ELR (cell line): ENCODE data around the gene HTR1B.

Source experiments
- DNase-seq: peaks from one replicate; pipeline ENCODE4 v3.0.0-alpha.2; 2015; ENCODE audit warnings: low read depth

Gene HTR1B, protein sequence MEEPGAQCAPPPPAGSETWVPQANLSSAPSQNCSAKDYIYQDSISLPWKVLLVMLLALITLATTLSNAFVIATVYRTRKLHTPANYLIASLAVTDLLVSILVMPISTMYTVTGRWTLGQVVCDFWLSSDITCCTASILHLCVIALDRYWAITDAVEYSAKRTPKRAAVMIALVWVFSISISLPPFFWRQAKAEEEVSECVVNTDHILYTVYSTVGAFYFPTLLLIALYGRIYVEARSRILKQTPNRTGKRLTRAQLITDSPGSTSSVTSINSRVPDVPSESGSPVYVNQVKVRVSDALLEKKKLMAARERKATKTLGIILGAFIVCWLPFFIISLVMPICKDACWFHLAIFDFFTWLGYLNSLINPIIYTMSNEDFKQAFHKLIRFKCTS

DNA sequence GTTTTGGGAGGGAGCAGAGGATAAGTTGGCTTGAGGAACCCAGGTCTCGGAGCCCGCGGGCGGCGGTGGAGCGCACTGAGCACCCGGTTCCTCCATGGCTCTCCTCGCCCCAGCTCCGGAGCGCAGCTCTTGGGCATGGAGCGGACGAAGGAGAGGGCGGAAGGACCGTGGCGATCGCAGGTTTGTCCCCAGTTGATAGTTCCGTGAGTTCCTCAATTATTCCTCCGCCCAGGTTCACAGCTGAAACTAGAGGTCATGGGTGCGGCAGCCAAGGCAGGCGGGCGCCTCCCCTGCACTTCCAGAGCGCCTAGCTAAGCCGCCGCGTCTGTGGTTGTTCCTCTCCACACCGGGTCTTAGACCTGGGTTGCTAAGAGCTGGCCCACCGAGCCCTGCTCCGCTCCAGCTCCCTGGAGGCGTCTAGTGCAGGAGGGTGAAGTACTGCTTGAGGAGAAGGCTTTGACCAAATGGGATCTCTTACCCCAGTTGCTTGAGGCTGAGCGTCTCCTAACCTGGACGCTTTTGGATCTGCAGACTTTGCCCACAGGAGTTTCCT lies at the start of gene HTR1B:
TSS of gene HTR1B (minus strand) at position 184 of the 553 bp plus-strand sequence. CDS start at position 96, 88 bp downstream.
- DNase-seq: peak; percentile 39

DNA sequence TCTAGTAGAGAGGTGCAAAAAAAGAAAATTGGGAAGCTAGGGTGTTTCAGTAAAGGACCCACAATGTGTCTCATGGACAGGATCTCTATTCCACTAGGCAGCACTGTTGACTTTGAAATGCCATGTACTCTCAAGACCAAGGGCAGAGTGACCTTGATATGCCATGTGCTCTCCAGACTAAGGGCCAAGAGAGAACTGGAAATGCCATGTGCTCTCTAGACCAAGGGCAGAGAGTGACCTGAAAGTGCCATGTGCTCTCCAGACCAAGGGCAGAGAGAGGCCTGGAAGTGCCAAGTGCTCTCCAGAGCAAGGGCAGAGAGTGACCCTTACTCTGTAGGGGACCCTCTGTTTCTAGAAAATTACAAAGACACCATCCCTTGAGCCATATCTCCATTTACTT lies 49.3 kb upstream of the HTR1B start:
- DNase-seq: no peak

DNA sequence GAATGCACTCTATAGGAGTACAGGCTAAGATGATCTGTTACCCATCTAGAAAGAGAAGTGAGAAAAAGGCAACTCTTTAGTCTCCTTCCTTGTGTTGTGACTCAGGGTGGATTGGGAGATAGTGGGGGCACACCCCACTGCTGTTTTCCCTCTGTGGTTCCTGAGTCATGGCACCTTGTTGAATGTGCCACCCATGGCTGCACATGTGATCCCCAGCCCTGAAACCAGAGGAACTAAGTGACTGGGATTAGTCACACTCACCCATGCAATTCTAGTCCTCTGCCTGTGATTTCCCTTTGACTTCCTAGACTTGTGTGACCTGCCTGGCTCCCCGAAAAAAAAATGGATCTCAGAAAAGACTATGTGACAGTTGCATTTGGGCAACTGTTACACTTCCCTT lies 48.6 kb upstream of the HTR1B start:
- no peak for DNase-seq

DNA sequence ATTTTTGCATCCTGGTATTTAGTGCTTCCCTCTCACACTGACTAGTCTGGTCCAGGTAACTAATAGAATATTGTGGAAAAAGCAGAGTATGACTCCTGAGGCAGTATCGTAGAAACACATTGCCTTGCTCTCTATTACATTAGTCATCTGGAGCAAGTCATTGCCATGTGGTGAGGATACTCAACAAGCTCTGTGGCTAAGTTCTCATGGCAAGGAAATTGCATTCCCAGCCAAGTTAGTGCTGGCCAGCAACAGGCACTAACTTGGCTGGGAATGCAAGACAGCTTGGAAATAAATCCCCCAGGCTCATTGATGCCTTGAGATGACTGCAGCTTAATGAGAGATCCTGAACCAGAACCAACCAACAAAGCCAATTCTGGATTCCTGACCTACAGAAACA lies 39.7 kb upstream of the HTR1B start:
- peak; percentile 31 for DNase-seq

DNA sequence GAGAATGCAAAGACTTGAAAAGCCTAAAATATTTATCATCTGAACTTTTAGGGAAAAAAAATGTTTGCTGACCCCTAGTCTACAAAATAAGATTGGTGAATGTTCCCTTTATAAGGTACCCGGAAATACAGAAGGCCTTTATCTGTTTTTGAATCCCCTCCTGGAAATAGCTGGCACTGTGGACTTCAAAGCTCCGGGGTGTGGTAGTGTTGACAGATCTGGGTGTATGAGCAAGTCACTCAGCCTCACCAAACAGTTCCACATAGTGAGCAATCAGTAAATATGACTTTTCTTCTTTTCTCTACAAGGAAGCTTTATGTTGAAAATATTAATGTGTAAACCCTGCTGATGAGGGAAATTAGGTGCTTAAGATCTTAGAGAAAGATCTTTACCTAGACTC lies 29.2 kb upstream of the HTR1B start:
- no peak for DNase-seq

DNA sequence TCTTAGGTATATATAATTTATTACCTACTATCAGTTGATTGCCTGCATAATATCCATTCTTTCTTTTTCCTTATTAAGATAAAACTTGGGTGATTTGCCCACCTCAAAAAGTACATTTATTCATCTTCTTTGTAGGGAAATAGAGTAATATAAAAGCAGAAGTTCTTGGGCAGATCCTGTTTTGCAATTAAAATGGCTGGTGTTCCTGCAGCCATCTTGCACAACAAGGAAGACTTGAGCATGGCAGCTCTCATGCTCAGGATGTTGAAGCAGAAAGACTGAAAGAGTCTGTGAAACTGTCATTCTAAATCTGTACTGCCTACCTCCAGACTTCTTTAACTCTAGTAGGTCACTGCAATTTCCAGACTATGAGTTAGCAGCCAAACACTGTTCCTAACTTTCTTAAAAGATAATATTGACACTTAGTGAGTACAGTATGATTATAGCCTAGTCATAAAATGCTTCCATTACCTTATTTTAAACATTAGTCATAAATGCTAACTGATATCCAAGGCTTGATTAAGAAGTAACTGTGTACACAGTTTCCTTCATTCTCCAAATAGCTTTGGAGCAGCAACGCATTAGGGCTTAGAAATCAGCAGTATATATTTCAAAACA lies 24.6 kb upstream of the HTR1B start:
- no peak for DNase-seq

DNA sequence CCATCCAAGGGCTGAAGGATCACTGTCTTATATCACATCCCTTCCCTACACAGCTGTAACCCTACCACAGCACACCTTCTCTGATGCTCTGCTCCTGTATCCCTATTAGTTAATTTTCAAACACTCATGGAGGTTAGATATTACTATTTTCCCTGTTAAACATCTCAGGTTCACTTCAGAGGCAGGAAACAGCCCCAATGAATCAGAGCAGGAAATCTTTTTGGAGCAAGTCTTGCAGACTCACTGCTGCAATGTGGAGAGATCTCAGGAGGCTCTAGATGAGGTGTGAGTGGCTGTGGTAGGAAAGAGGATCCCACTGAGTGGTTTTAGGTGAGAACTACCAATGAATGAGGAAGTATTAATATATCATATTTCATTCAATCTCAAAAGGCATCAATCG lies 19.7 kb upstream of the HTR1B start:
- DNase-seq: no peak

DNA sequence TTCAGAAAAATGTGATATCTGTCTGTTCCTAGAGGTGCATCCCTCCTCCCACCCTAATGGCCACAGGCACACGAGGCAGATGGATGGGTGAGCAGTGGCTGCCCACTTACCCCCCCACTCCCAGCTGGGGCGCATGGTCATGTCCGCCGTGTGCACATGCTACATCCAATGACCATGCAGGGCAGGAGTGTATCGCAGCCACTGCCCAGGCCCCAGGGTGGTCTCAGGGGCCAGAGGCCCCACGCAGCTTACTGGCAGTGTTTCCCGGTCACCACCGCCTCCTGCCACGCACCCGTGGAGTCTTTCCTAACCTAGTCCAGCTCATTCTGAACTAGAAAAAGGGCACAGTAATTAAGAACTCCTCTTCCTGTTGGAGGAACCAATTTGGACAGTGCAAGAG lies 11.7 kb upstream of the HTR1B start:
- no peak for DNase-seq

DNA sequence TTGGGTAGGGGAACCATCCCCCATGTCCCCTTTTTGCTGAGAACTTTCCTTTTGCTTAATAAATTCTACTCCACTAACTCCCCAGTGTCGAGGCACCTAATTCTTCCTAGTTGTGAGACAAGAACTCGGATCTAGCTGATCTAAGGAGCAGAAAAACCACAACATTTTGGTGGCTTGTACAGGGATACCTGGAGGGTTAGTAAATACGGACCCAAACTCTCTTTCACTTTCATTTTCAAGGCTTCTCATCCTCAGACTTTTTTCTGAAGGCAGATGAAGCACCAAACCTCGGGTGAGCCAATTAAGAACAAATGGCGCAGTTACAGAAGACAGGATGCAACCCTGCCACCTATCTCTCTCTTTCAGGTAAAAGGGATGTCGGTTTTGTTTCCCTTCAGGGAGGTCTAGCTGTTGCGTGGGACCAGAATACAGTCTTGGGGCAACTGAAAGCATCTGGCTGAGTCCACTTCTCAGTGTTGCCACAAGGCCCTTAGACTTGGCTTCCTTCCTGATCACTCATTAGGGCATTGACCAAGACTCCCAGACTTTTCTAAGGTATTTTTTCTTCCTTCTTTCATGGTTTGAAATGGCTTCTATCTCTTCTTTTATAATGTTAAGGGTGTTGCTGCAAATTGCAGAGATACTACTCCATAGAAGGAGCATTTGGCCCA lies 11.1 kb upstream of the HTR1B start:
- peak; percentile 33 for DNase-seq

DNA sequence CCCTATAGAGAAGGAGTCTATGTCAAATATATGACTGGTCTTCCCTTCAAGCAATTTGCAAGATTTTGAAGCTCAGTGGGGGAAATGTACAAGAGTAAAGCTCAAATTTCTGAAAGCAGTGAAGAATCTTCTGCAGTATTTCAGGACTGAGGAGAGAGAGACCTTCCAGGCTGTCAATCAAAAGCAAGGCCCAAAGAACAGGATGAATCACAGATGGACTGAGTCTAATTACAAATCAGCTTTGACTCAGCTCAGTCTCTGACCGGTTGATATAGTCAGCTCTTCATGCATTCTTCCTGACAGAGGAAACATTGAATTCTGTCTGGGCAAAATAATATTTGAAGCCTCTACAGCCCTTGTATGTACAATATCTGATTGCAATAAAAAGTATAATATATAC lies 7.7 kb upstream of the HTR1B start:
- DNase-seq: peak; percentile 44

DNA sequence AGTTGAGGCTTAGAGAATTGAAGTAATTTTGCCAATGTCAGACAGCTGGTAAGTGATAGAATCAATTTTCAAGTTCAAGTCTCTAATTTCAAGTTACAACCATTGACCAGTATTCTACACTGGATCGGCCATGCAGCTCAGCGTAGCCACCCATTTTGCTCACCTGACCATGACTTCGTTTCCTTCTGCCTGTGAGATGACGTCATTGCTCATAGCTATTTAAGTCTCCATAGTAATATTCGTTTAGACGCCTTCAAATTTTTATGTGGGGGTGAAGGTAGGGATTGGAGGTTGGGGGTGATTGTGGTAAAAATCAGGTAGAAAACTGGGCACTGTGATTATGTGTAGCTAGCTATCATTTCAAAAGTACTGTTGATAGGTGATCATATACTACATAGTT lies 5.6 kb upstream of the HTR1B start:
- no peak for DNase-seq

DNA sequence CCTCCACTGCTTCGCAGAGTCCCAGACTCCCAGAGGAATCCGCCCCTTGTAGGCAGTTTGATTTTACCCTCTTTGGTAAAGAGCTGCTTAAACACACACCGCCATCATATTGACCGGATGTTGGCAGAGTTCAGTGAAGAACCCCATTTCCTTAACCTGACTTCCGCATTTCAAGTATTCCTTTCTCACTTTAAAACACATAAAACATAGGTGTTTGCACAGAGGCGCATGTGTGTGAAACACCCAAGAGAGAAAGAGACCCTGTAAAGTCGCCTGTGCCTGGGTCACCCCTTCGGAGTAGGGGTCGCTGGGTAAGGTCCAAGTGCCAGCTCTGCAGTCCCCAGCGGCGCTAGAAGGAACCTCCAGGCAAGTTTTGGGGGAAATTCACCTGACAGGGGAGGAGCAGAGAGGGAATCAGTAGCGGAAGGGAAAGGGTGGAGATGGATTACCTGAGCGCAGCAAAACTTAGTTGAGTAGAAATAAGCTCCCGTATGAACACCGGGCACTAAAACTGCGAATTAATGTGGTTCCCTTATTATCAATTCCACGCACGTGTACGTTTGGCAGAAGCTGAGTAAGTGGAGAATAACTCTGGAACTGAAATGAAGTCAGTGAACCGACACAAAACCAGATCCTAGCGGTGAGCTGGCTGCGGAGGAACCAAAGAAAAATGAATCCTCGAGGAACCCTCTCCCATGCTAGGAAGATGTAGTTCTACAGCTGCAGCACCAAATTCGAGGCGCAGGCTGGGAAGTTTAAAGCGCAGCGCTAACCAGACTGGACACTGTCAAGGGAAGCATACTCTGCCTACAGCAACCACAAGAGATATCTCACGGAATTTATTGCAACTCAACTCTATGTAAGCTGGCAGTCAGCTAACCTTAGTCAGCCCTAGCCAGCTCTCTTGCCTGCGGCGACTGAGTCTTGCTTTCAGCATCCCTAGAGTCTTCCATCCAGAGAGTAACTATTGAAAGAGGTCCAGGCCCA lies 3.5 kb upstream of the HTR1B start:
- peak; percentile 35 for DNase-seq

DNA sequence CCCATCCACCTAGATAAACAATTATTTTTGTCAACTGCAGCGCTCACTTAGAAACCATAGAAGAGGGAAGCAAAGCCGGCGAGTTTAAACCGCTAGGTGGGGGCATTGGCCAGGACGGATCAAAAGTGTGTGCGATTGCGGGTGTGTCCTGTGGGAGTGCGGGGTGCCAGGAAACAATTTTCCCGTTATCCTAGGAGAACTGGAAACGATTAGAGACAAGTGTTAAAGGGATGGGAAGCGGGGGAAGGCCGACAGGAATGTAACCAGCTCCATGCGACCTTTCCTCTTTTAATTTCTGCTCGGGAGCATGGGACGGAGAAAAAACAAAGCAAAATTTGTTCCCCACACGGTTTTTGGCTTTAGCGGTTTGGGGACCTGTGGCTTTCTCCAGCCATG lies 2.8 kb upstream of the HTR1B start:
- peak; percentile 82 for DNase-seq

DNA sequence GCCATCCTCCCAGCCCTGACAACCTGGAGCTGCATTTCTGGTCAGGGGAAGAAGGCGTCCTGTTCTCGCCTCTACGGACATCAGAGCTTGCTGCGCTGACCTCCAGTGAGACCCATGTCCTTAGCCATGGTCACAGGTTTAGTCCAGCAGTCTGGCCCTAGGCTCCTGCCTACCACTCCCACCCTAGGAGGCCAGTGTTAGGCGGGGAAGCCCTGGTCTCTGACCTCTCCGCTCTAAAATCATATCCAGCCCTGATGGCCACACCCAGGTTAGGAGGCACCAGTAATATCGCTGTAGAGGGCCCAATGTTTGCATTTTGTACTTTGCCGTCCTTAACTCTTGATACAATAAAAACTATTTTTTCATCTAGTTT lies 1.2 kb upstream of the HTR1B start:
- no peak for DNase-seq

DNA sequence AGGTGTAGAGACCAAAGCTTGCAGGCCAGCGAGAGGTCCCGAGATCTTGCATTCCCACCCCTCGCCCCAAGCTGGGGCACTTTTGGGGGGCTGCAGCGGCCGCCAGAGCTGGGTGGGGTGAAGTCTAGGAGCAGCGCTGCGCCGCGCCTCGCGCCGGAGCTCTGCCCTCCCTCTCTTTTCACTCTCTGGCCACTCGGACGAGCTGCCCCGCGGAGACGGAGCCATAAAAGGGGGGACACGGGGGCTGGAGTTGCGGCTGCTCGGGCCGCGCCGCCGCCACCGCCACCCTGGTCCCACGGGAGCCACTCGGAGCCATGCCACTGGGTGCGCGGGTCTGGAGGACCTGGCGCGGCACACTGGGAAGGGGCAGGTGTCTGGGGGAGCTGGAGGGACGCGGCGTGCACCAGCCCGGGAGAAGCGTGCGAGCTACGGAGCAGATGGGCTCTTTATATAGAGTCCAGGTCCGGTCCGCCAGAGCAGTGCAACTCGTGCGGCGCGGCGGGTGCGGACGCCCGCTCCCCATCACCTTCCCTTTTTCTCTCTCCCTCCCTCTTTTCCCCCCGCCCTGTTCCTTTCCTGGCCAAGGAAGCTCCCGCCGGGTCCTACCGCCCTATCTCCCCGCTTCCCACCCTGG lies 687 bp upstream of the HTR1B start:
- peak; percentile 39 for DNase-seq

DNA sequence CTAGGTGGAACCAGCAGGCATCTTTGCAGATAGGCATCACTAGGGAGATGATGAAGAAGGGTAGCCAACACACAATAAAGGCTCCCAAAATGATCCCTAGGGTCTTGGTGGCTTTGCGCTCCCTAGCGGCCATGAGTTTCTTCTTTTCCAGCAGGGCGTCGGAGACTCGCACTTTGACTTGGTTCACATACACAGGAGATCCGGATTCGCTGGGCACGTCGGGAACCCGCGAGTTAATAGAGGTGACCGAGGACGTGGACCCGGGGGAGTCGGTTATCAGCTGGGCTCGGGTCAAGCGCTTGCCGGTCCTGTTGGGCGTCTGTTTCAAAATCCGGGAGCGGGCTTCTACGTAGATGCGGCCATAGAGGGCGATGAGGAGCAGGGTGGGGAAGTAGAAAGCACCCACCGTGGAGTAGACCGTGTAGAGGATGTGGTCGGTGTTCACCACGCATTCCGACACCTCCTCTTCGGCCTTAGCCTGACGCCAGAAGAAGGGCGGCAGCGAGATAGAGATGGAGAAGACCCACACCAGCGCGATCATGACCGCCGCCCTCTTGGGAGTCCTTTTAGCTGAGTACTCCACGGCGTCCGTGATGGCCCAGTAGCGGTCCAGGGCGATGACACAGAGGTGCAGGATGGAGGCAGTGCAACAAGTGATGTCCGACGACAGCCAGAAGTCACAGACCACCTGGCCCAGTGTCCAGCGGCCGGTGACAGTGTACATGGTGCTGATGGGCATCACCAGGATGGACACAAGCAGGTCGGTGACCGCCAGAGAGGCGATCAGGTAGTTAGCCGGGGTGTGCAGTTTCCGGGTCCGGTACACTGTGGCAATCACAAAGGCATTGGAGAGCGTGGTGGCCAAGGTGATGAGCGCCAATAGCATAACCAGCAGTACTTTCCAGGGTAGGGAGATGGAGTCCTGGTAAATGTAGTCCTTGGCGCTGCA lies 658 bp downstream of the HTR1B start:
- DNase-seq: no peak

DNA sequence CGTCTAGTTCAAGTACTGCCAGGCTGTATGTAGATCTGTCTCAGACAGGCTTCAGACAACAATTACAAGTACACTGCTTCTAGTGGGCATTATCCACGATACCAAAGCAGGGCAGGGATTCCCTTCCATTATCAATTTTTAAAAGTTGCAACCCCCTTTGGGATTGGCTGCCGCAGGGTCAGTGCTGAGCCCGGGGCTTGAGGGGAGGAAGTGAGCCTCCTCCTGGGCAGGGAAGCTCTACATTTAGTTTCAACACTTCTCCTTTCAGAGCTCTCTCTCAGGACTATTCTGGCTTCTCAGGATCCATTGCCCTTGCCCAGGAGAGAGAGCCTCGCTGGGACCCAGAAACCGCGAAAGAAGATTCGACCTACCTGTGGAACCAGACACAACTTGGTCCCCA lies 1.5 kb downstream of the HTR1B start:
- no peak for DNase-seq

DNA sequence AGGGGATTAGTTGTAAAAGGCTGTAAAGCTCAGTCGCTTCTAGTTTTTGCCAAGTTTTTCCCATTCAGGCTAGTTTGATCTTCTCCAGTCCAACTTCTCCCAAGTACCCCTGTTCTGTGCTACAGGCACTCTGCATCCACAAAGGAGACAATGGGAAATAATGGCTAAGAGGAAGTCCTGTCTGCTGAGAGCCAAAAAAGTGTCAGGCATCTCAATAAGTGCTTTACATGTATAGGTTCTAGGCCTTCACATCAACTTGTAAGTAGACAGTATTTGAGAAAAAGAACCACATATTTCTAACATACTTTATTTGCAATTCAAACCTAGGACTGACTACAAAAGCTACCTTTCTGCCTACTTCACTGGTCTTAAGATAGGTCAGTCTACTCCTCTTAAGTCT lies 4.9 kb downstream of the HTR1B start:
- DNase-seq: no peak

DNA sequence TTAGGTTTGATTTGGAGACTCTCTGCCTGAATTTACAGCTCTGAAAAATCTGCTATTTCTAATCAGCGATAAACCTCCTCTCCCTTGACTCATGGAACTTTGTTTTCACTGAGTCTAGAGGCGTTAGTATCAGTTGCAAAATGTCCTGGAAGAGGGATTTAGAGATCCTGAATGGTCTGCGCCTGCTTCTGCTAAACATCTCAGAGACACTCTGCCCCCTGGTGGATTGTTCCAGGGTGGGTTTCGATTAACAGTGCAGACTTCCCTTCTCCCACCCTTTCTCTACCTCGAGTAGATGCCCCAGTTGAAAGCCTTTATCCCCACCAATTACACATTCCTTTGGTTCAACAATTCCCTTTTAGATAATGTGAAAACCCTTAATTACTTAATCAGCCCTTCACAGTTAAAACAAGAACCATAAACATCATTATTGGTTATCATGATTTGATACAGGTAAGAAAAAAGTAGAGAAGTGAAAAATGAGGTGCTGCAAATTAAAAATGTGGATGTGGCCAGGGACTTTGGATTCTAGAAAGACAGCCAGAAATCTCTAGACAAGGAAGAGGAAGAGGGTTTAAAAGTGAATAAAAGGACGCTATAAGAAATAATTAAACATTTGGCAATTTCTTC lies 5.5 kb downstream of the HTR1B start:
- peak; percentile 96 for DNase-seq
